BE2C (cell line): ENCODE results near the gene GMFB.
"Not testable (repeated sequence)": the region's sequence is repeated elsewhere in the genome, so short reads cannot be mapped to it uniquely, and the experiment has no call there.

Experiments used
- DNase-seq: peaks from one replicate; pipeline ENCODE4 v3.0.0-alpha.2; 2020
- H3K27me3 ChIP-seq: fragments of 250-450 bp; sonication (Bioruptor Pico); 2 replicates; pipeline ENCODE4 v1.5.1; 2020; ENCODE audit warnings: mild to moderate bottlenecking
- H3K36me3 ChIP-seq: fragments of 250-450 bp; sonication (Bioruptor Pico); 2 replicates; pipeline ENCODE4 v1.5.1; 2020; ENCODE audit warnings: mild to moderate bottlenecking
- H3K4me1 ChIP-seq: fragments of 250-450 bp; sonication (Bioruptor Pico); 2 replicates; pipeline ENCODE4 v1.5.1; 2020
- H3K4me3 ChIP-seq: 2 replicates; pipeline ENCODE4 v1.5.1; 2011; ENCODE audit warnings: low read depth, low read length
- H3K9me3 ChIP-seq: fragments of 250-450 bp; sonication (Bioruptor Pico); 2 replicates; pipeline ENCODE4 v1.5.1; 2020
- CTCF ChIP-seq: IDR thresholded peaks from 2 replicates; pipeline ENCODE4 v1.5.1; 2012; ENCODE audit warnings: mild to moderate bottlenecking, low read depth, low read length

GMFB gene

DNA sequence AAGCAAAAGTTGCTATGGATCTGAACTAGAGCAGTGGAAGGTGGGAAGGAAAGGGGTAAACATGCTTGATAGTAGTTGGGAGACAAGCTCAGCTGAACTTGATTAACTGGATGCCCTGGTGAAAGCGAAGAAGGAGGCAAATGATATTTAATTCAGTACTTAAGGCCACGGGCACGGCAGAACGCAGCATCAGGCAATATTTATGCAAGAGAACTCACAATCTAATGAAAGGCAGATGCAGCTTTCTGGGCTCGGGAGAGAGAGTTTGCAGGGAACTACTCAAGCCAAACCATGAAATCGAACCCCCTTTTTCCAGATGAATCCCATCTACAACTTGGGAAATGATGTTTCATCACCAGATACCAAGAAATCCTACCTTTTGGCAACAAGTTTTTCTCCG lies 44.1 kb downstream of the GMFB start:
- no peak for DNase-seq
- no peak overlapping the region for H3K4me3 ChIP-seq
- no peak for TF ChIP-seq CTCF
- peaks cover 10% of the 10 kb centered on the region for H3K4me1 ChIP-seq
- no peaks in the 10 kb centered on the region for H3K27me3 ChIP-seq
- H3K36me3 ChIP-seq: no peaks in the 10 kb centered on the region
- H3K9me3 ChIP-seq: no peaks in the 10 kb centered on the region

- TF ChIP-seq CTCF: no peak
- Histone ChIP-seq H3K36me3 (no peaks in the 10 kb centered on the region), H3K4me3 (no peak overlapping the region), H3K27me3 (no peaks in the 10 kb centered on the region), H3K9me3 (no peaks in the 10 kb centered on the region), H3K4me1 (peaks cover 10% of the 10 kb centered on the region)
- DNase-seq: no peak
These were observed 44.8 kb downstream of the GMFB start for GRCh38 chr14:54443981-54444380.

- H3K36me3 ChIP-seq, H3K4me1 ChIP-seq, H3K4me3 ChIP-seq, DNase-seq, H3K9me3 ChIP-seq, H3K27me3 ChIP-seq: not testable (repeated sequence)
These were observed 45.8 kb downstream of the GMFB start for GRCh38 chr14:54442961-54443360.

GRCh38 chr14:54440873-54441868 lies 47.6 kb downstream of the GMFB start, which contains the start of gene CNIH1:
TSS of gene CNIH1 (minus strand) at chr14:54441374. CDS start at chr14:54441327, 47 bp downstream.
- TF ChIP-seq CTCF: peak; percentile 84
- Histone ChIP-seq H3K27me3 (no peaks in the 10 kb centered on the region), H3K9me3 (no peaks in the 10 kb centered on the region), H3K4me1 (peaks cover 4% of the 10 kb centered on the region), H3K36me3 (0 out of 2 replicates have a peak, but pooled peaks cover under 1% of the 10 kb centered on the region), H3K4me3 (peak within 1 kb of the TSS; percentile 96)
- peak; percentile 94 for DNase-seq

DNA sequence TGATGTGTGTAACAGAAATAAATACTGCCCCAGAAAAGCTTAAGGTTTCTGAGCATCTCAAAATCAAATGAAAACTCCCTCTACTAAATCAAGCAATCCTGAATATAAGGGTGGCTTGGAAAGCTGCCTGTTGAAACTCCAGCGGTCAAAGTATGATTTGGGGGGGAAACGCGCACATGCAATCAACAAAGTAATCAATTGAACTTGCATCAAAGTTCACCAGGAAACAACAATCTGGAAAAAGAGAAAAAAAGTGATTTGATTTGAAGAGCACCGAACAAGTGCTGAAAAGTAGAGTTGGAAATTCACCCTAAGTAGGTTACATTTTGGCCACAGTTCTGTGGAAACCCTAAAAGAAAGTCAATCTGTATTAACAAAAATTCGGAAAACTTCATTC lies 48.3 kb downstream of the GMFB start:
- Histone ChIP-seq H3K36me3 (peaks cover 7% of the 10 kb centered on the region; the same call in 1 of the 2 replicates), H3K4me1 (peaks cover 7% of the 10 kb centered on the region), H3K4me3 (peak overlapping the region; percentile 96), H3K27me3 (no peaks in the 10 kb centered on the region), H3K9me3 (no peaks in the 10 kb centered on the region)
- DNase-seq: no peak
- no peak for TF ChIP-seq CTCF

- Histone ChIP-seq H3K4me3 (peak overlapping the region; percentile 96), H3K9me3 (no peaks in the 10 kb centered on the region), H3K27me3 (no peaks in the 10 kb centered on the region), H3K36me3 (peaks cover 7% of the 10 kb centered on the region; the same call in 1 of the 2 replicates), H3K4me1 (peaks cover 7% of the 10 kb centered on the region)
- TF ChIP-seq CTCF: no peak
- no peak for DNase-seq
These were observed 48.7 kb downstream of the GMFB start for GRCh38 chr14:54440037-54440436.
